Jurkat, Clone E6-1 (cell line): ENCODE measurements around the gene SUCLG2.

Source experiments
- DNase-seq: peaks from one replicate; pipeline ENCODE4 v3.0.0-alpha.2; 2011; ENCODE audit warnings: low read depth, low spot score
- H3K4me3 ChIP-seq: 2 replicates; pipeline ENCODE4 v1.5.1; 2011; ENCODE audit warnings: mild to moderate bottlenecking, low read length, control low read depth, moderate library complexity

The SUCLG2 gene

DNA sequence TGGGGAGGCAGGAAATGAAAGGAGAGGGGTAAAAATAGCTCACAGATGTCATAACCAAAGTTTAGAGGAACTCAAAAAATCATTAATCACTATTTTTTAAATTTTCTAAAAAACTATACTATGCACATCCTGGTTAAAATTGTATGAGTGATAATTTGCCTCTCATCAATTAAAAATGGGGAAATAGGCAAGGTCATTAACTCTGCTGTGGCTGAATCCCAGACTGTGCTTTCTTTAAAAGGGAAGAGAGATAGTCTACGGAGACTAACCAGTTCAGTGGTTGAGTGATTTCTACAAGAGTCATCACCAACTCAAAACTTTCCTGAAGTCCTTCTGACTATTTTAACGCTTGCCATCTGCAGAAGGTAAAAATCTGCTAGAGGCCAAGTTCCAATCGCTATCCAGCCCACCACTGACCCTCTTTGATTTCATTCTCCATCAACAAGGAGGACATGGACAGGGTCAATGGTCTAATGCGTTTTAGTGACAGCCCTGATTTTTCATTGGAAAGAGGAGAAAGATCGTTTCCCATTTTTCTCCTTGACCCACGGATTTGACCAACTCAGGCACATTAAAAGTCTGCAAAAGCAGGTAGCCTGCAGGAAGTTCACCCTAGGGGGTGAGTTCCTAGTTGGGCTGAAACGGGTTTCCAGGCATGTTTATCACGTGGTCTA, 850 bp downstream of the SUCLG2 start:
- peak; percentile 20 for DNase-seq
- H3K4me3 ChIP-seq, result peak overlapping the region; percentile 54

GRCh38 chr3:67650084-67650483, 4.3 kb downstream of the SUCLG2 start:
- no peak overlapping the region for H3K4me3 ChIP-seq
- no peak for DNase-seq

DNA sequence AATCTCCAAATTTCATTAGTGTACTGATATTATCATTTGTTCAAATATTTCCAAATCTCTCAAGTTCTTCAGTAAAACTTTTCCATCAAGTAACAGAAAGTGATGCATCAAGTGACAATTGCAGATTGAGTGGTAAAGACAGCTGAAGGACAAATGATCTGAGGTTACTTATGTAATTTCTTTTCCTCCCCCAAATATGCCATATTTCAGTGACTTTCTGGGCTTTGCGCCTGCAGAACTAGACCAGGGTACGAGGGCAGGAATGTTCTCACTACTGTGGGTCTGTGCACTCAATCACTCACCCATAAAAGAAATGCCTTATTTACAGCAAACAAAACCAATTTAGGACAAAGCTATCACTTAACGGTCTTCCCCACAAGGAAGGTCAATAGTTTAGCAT, 4.7 kb downstream of the SUCLG2 start:
- no peak for DNase-seq
- H3K4me3 ChIP-seq, result no peak overlapping the region

DNA sequence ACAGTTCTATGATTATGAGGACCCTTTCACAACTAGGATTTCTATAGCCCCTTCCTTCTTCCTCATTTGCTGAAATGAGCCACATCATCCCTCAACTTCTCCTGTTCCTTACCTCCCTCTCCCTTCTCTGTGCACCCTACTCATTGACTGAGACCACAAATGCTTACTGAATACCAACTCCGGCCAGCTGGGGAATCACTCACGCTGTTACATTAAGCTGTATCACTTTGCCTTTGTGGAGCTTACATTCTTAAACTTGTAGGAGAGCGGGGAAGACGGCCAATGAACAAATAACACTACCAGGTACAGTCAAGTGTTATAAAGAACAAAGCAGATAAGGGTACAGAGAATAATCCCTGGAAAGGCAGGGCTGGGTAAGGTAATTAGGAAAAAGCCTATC, 5.7 kb downstream of the SUCLG2 start:
- no peak overlapping the region for H3K4me3 ChIP-seq
- no peak for DNase-seq

DNA sequence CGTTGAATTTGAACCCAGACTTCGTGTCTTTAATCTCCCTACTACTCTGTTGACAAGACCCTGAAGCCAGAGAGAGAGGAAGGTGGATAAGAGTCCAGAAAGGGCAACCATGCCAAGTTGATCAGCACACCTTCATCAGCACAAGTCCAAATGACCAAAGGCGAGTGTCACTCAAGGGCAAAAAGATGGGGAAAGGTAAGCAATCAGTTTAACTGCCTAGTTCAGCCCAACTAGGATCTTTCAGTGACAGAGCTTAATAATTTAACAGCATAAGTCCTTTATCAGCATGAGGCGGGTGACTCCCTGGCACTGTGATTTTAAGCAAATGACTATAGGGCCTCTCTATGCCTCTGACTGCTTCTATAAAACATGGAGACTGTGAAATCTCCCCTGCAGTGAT, 6.2 kb downstream of the SUCLG2 start:
- no peak for DNase-seq
- no peak overlapping the region for H3K4me3 ChIP-seq

GRCh38 chr3:67647390-67647878, 7.0 kb downstream of the SUCLG2 start:
- no peak for DNase-seq
- H3K4me3 ChIP-seq, result no peak overlapping the region

DNA sequence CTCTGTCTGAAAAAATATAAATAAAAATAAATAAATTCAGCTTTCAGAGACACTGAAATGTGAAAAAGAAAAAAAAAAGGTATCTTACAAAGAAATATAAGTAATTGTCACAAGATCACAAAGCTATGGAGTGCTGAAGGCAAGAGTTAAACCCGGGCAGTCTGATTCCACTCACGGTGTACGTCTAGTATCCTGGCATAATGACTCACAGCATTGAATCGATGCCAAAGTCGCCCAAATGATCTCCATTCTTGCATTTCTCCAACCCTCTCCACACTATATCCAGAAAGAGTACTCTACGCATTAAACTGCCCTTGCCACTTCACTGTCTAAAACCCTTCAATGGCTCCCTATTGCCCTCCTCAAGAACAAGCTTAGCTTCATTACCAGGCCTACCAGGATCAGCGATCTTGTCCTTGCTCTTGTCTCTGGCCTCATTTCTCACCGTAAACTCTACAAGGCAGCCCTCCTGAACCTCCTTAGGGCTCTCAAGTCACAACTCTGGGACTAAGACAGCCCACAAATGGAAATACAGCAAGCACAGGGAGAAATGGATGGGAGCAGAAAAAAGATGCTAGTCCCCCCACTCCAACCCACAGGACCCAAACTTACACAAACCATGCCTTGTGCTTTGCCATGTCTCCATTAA, 7.7 kb downstream of the SUCLG2 start:
- no peak overlapping the region for H3K4me3 ChIP-seq
- DNase-seq, result no peak

DNA sequence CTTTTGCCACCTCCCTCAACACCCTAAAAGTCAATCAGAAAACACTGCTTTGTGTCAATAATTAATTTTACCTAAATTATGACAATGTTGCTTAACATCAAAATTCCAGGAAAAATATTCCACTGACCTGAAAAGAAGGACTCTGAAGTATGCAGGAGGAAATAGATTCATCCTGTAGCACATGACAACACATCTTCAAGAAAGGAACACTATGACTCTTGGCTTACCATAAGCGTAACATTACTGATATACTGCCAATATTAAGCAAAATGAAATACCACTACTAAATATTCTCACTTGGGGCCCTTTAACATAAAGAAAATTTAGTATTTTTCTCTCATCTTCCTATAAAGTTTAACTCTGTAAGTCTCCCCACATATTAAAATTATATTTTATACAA, 9.6 kb downstream of the SUCLG2 start:
- no peak overlapping the region for H3K4me3 ChIP-seq

GRCh38 chr3:67642734-67643133, 11.7 kb downstream of the SUCLG2 start:
- no peak overlapping the region for H3K4me3 ChIP-seq
- DNase-seq, result no peak

More for the DNA sequence above, 9.6 kb downstream of the SUCLG2 start:
- no peak for DNase-seq

GRCh38 chr3:67642190-67642589, 12.2 kb downstream of the SUCLG2 start:
- DNase-seq, result no peak
- no peak overlapping the region for H3K4me3 ChIP-seq

DNA sequence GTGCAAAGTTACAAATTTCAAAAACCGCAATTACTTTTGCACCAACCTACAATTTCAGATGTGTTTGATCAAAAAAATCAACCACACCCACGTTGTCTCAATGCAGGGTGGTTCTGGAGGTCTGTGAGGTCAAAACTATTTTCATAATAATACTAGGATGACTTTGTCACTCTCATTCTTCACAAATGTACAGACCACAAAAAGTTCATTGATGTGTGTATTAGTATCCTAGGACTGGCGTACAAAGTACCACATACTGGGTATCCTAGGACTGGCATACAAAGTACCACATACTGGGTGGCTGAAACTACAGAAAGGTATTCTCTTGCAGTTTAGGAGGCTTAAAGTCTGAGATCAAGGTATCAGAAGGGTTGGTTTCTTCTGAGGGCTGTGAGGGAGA, 13.0 kb downstream of the SUCLG2 start:
- no peak for DNase-seq
- H3K4me3 ChIP-seq, result no peak overlapping the region

GRCh38 chr3:67640023-67640660, 14.3 kb downstream of the SUCLG2 start:
- no peak for DNase-seq
- H3K4me3 ChIP-seq, result no peak overlapping the region

DNA sequence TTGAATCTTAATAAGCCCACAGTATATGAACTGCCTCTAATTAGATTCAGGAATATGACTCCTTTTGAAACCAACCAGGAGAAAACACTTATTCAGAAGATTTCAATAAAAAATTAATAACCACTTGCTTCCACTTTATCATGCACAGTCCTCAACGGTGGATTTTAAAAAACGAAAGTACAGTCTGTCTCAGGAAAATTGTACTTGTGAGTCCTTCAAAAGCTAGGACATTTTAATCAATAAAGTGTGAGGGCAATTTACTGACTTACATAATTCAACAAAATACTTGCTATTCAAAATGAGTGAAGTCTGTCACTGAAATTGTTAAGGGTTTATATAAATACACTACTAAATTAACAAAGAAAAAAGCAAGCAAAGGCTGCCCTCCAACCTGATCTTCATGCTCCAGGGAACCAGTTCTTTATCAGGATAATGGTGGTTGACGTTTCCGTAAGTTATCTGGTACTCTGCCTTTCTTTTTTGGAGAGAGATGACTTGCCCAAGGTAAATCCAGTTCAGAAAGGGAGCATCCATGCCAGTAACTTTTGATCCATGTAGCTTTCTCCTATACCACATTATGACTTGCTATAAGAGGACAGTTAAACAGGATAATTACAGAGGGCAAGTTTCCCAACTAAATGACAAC, 17.0 kb downstream of the SUCLG2 start:
- DNase-seq, result no peak
- H3K4me3 ChIP-seq, result no peak overlapping the region

DNA sequence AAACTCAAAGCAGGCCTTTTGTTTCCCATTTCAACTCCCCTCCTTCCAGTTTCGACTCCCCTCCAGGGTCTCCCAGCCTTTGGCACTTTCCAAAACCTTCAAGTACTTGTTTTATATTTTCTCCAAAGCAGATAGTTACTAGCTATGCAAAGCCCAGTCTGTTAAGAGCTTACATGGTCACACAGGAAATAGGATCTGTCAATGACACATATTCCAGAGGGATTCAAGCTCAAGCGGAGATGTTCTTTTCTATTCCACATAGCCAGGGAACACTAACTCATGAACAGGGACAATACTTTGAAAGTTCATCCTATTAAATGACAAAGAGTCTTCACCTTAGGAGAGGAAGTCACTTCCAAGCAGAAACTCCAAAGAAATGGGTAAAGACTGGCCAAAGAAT, 18.6 kb downstream of the SUCLG2 start:
- DNase-seq, result no peak
- H3K4me3 ChIP-seq, result no peak overlapping the region

DNA sequence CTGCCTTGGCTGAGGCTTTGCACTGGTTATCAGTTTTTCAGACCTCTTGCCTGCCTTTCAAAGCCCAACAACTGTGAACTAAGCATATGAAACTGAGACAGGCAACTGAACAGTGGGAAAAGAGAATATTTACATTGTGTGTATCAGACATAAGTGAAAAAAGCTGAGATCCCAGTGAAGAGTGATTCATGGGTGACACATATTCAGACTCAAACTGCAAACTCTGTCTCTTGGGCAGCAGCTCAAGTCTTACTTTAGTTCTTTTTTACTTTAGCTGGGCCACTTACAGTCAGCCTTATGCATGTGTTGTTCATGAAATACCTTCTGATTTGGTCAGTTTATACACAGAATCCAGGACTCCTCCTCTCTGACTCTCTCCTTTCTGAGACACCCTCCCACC, 19.2 kb downstream of the SUCLG2 start:
- DNase-seq, result no peak
- no peak overlapping the region for H3K4me3 ChIP-seq

DNA sequence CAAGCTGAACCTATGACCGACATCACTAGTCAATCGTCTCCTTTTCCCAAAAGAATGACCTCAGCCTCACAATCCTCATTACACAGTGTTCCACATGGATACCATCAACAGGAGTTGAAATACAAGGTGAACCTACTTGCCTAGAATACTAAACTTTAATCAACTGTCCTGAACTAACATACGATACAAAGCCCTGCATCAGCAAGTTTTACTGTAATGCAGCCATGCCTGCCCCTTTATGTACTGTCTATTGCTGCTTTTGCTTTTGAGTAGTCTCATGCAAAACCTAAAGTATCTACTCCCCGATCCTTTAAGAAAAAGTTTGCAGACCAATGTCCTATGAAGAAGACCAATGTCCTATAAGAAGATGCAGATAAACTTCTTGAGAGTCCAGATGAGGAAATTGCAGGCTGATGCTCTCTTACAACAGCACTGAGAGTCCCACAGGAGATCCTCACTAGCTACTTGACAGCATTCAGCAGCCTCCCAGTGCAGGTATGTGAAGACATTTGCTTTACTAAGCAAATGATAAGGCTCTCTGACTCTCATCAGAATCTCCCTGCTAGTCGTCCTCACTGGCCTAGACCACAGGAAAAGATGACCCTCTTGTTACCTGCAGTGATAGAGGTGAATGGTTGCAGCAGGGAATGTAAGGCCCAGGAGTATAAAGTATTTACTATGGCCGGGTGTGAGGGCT, 23.6 kb downstream of the SUCLG2 start:
- H3K4me3 ChIP-seq, result no peak overlapping the region
- no peak for DNase-seq

- no peak overlapping the region for H3K4me3 ChIP-seq
- no peak for DNase-seq
These were observed 29.7 kb downstream of the SUCLG2 start for GRCh38 chr3:67624687-67625086.

DNA sequence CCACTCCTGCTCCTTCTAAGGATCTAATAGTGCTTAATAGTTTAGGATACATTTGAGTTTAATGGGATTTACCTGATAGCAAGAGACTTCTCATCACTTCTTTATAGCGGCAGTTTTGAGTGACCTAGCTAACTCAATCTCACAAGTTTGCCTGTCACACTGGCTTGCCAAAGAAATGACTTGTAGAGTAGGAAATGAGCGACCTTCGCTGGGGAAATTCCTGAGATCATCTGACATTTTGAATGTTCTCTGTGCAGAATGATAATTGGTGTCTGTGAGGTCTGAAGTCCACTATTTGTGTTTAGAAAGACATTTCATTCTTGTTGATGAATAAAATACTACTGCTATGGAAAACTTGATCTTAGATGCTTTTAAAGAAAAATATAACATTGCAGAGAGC, 30.3 kb downstream of the SUCLG2 start:
- no peak overlapping the region for H3K4me3 ChIP-seq
- no peak for DNase-seq

- no peak overlapping the region for H3K4me3 ChIP-seq
- DNase-seq, result no peak
These were observed 31.8 kb downstream of the SUCLG2 start for GRCh38 chr3:67622652-67623051.
